HepG2 (cell line): ENCODE results near the gene TM6SF1. TPM values are rescaled to one million over a fixed set of nuclear protein-coding genes. Genes with fewer than 3 reads are reported as not detected.

ENCODE experiments used
- ATAC-seq: fragments of 200-7000 bp; cut with Tn5 transposase; 3 replicates; pipeline ENCODE4 v1.9.1; 2020; ENCODE audit warnings: mild to moderate bottlenecking, moderate library complexity
- BruUV-seq: library from RNA; stranded (reverse); fragments of 400-500 nt; replicated peaks from 2 replicates; lab custom pipeline; 2021; lab: Mats Ljungman, UMichigan
- CTCF ChIA-PET: fragments of 300-600 bp; formaldehyde crosslinking; extraction: SDS; loops from one replicate; lab custom pipeline; 2021; ENCODE audit warnings: low total read pairs, inconsistent platforms, low intra/inter-chr PET ratio; lab: Yijun Ruan, JAX
- POLR2A ChIA-PET: fragments of 350-600 bp; sonication (Branson Sonifier 250); formaldehyde crosslinking; loops from one replicate; lab custom pipeline; 2020; ENCODE audit warnings: antibody characterized with exemption, inconsistent platforms; lab: Yijun Ruan, JAX
- DNase-seq: peaks from one replicate; pipeline ENCODE4 v3.0.0-alpha.2; 2015; ENCODE audit warnings: low spot score
- FAIRE-seq: peaks from 3 replicates; lab custom pipeline; 2011; peaks lifted over from hg19 to GRCh38; lab: Jason Lieb, UNC
- H2AFZ ChIP-seq: one replicate; pipeline ENCODE4 v1.6.1; 2011; ENCODE audit warnings: low read length, inconsistent platforms
- H3K27ac ChIP-seq: fragments of 300-600 bp; 3 replicates; pipeline ENCODE4 v1.8.0; 2011; ENCODE audit warnings: mixed run types, mild to moderate bottlenecking, mixed read lengths, low read length, inconsistent platforms; ENCODE audit not compliant: insufficient read depth; ENCODE audit errors: extremely low read length
- H3K27me3 ChIP-seq, 2 experiments: fragments of 200-600 bp in 1 of 2; 2 replicates in 1 of 2; 3 replicates in 1 of 2; pipeline versions ENCODE4 v1.6.0 to v1.8.0; 2011; ENCODE audit warnings: low read length in 2 of 2, mild to moderate bottlenecking in 2 of 2, moderate library complexity in 2 of 2, inconsistent platforms in 1 of 2; ENCODE audit not compliant: insufficient read depth in 2 of 2, control insufficient read depth in 1 of 2
- H3K36me3 ChIP-seq, 2 experiments: fragments of 200-600 bp in 1 of 2; replicated peaks in 1 of 2; 2 replicates in 1 of 2; 3 replicates in 1 of 2; pipeline versions ENCODE4 v1.5.1 to v1.8.0; 2011; ENCODE audit warnings: low read length in 2 of 2, inconsistent platforms in 1 of 2; ENCODE audit not compliant: insufficient read depth in 2 of 2, control insufficient read depth in 1 of 2
- H3K4me1 ChIP-seq: 2 replicates; pipeline ENCODE4 v1.5.1; 2012; ENCODE audit warnings: low read length, inconsistent platforms; ENCODE audit not compliant: insufficient read depth
- H3K4me2 ChIP-seq: 2 replicates; pipeline ENCODE4 v1.6.0; 2011; ENCODE audit warnings: low read depth, low read length, inconsistent platforms
- H3K4me3 ChIP-seq, 3 experiments: fragments of 200-600 bp in 1 of 3; sonication (generic), shearing (Covaris generic) in 1 of 3; replicated peaks in 1 of 3; 2 replicates each; pipeline ENCODE4 v1.5.1; 2011 to 2016; ENCODE audit warnings: low read length in 3 of 3, inconsistent platforms in 2 of 3, low read depth in 2 of 3, mild to moderate bottlenecking in 2 of 3, control low read depth in 1 of 3, mixed read lengths in 1 of 3; ENCODE audit not compliant: insufficient read depth in 1 of 3
- H3K79me2 ChIP-seq: one replicate; pipeline ENCODE4 v1.6.1; 2011; ENCODE audit warnings: low read length, inconsistent platforms; ENCODE audit not compliant: insufficient read depth
- H3K9ac ChIP-seq: 2 replicates; pipeline ENCODE4 v1.6.0; 2011; ENCODE audit warnings: mild to moderate bottlenecking, low read depth, low read length, inconsistent platforms; ENCODE audit not compliant: insufficient read depth
- H3K9me3 ChIP-seq: 2 replicates; pipeline ENCODE4 v1.5.1; 2012; ENCODE audit warnings: mild to moderate bottlenecking, low read length
- H4K20me1 ChIP-seq: 2 replicates; pipeline ENCODE4 v1.6.0; 2011; ENCODE audit warnings: inconsistent platforms, mild to moderate bottlenecking, low read length, moderate library complexity; ENCODE audit not compliant: insufficient read depth
- AKAP8 ChIP-seq: sonication (generic); formaldehyde crosslinking; IDR thresholded peaks from 2 replicates; pipeline ENCODE4 v1.5.1; 2020; ENCODE audit warnings: mild to moderate bottlenecking, missing genetic modification reagents
- JUNB ChIP-seq: sonication (generic); formaldehyde crosslinking; IDR thresholded peaks from 2 replicates; pipeline ENCODE4 v1.8.0; 2022; ENCODE audit warnings: missing genetic modification reagents, mild to moderate bottlenecking, borderline replicate concordance
- SNAI1 ChIP-seq: sonication (generic); formaldehyde crosslinking; IDR thresholded peaks from 2 replicates; pipeline ENCODE4 v1.5.0; 2020; ENCODE audit warnings: mild to moderate bottlenecking, missing genetic modification reagents, borderline replicate concordance
- ZFY ChIP-seq: sonication (generic); formaldehyde crosslinking; IDR thresholded peaks from 2 replicates; pipeline ENCODE4 v1.4.0; 2020; ENCODE audit warnings: missing genetic modification reagents
- ZMYM2 ChIP-seq: sonication (generic); formaldehyde crosslinking; IDR thresholded peaks from 2 replicates; pipeline ENCODE4 v1.8.0; 2022; ENCODE audit warnings: mild to moderate bottlenecking, missing genetic modification reagents
- ZNF124 ChIP-seq: sonication (generic); formaldehyde crosslinking; IDR thresholded peaks from 2 replicates; pipeline ENCODE4 v1.4.0; 2020; ENCODE audit warnings: missing genetic modification reagents
- ZNF761 ChIP-seq: sonication (generic); formaldehyde crosslinking; conservative IDR thresholded peaks from 2 replicates; pipeline ENCODE4 v1.4.0; 2020; ENCODE audit warnings: mild to moderate bottlenecking, missing genetic modification reagents
- WGBS: methylation state at CpG from one replicate; pipeline ENCODE4 v1.1.6; 2017; ENCODE audit warnings: low lambda C conversion rate; 5-methylcytosine and 5-hydroxymethylcytosine counted together
- in situ Hi-C: cut with HindIII; loops from 2 replicates; pipeline ENCODE4 v1.10.0; 2017; ENCODE audit warnings: low pct_unique_long_range_greater_than_20kb; ENCODE audit not compliant: extremely low pct_ligation_motif_present
- intact Hi-C: fragments of 100-400 bp; cut with micrococcal nuclease; formaldehyde crosslinking; loops from one replicate; pipeline ENCODE4 v1.10.0; 2022; ENCODE audit not compliant: unreplicated experiment
- polyA plus RNA-seq, 8 experiments: library from polyadenylated mRNA; depleted of rRNA in 3 of 8; stranded (reverse) in 7 of 8; unstranded in 1 of 8; fragments of >200 nt; fragmentation: Illumina TruSeq in 4 of 8; extraction: Trizol in 4 of 8; gene quantifications; 2 replicates each; pipeline versions ENCODE4 v1.2.1 to v1.2.3, GENCODE V29; 2011 to 2016; ENCODE audit warnings: low read depth in 4 of 8, missing spikeins in 1 of 8, mixed read lengths in 1 of 8; ENCODE audit not compliant: insufficient read depth in 1 of 8
- total RNA-seq, 5 experiments: library from RNA; depleted of rRNA; stranded (reverse); fragments of >200 nt; fragmentation: Illumina TruSeq; extraction: Trizol; gene quantifications; 2 replicates each; pipeline ENCODE4 v1.2.3, GENCODE V29; 2016; ENCODE audit warnings: low read depth in 1 of 5
- TF ChIP-seq, protein P1 (sequence below), 2 experiments: sonication (generic) in 1 of 2; formaldehyde crosslinking in 1 of 2; IDR thresholded peaks; 2 replicates each; pipeline versions ENCODE4 v1.4.0 to v1.6.1; 2018 to 2020; ENCODE audit warnings: missing genetic modification reagents in 2 of 2, borderline replicate concordance in 1 of 2, low read depth in 1 of 2, mild to moderate bottlenecking in 1 of 2, missing biosample characterization in 1 of 2
- TF ChIP-seq, protein P2 (sequence below): IDR thresholded peaks from 2 replicates; pipeline ENCODE4 v1.6.1; 2016; ENCODE audit warnings: missing compliant biosample characterization, missing genetic modification reagents, borderline replicate concordance
- TF ChIP-seq, protein P3 (sequence below): sonication (generic); formaldehyde crosslinking; IDR thresholded peaks from 2 replicates; pipeline ENCODE4 v1.8.0; 2022; ENCODE audit warnings: missing genetic modification reagents, low read depth, mild to moderate bottlenecking, borderline replicate concordance
- TF ChIP-seq, protein P4 (sequence below): sonication (generic); formaldehyde crosslinking; conservative IDR thresholded peaks from 2 replicates; pipeline ENCODE4 v1.8.0; 2022; ENCODE audit warnings: missing genetic modification reagents
- TF ChIP-seq, protein P5 (sequence below): sonication (generic); formaldehyde crosslinking; conservative IDR thresholded peaks from 2 replicates; pipeline ENCODE4 v1.8.1; 2023; ENCODE audit warnings: missing genetic modification reagents
- TF ChIP-seq, protein P6 (sequence below): sonication (generic); formaldehyde crosslinking; IDR thresholded peaks from 2 replicates; pipeline ENCODE4 v1.8.1; 2023; ENCODE audit warnings: mild to moderate bottlenecking, inconsistent platforms, moderate library complexity, missing genetic modification reagents, borderline replicate concordance

Gene TM6SF1
- total and polyA plus RNA-seq, 2 of the 13 experiments (the other 11 are each of a cell fraction or from before 2014, with no cell fraction given): not detected

DNA sequence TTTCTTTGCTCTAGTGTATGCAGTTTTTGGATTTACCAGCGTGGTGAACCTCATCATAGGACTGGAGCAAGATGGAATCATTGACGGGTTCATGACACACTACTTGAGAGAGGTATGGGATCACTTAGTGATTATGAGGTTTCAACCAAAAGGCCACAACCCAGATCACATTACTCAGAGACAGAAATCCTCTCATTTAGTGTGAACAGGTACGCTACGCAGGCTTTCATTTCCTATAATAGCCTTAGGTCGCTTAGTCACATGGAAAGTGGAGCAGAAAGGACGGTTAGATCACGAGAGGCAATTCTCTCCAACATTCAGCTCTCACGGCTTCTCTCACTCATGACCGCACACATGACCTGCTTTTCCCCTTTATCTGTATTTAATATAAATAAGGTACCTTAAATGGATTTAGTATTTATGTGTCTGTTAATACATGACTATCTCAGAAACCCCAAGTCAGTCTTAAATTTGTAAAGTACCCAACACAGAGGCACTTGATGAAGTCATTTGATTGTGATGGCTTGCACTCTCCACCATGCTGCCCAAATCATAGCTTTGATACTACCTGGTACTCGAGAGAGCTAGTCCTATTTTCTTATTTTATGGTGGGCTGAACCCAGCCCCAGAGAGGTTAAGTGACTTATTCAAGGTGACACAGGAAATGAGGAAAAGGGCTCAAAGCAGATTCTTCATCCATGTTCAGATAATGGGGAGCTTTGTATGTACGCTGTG, 8.6 kb downstream of the TM6SF1 start (continued):
- TF ChIP-seq, protein P1, sequence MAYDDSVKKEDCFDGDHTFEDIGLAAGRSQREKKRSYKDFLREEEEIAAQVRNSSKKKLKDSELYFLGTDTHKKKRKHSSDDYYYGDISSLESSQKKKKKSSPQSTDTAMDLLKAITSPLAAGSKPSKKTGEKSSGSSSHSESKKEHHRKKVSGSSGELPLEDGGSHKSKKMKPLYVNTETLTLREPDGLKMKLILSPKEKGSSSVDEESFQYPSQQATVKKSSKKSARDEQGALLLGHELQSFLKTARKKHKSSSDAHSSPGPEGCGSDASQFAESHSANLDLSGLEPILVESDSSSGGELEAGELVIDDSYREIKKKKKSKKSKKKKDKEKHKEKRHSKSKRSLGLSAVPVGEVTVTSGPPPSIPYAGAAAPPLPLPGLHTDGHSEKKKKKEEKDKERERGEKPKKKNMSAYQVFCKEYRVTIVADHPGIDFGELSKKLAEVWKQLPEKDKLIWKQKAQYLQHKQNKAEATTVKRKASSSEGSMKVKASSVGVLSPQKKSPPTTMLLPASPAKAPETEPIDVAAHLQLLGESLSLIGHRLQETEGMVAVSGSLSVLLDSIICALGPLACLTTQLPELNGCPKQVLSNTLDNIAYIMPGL (CRISPR knock-in tag; IDR thresholded peaks at IDR 0.05; ENCODE audit: borderline replicate concordance in 1 of 2, low read depth in 1 of 2): no peak
- TF ChIP-seq, protein P2, sequence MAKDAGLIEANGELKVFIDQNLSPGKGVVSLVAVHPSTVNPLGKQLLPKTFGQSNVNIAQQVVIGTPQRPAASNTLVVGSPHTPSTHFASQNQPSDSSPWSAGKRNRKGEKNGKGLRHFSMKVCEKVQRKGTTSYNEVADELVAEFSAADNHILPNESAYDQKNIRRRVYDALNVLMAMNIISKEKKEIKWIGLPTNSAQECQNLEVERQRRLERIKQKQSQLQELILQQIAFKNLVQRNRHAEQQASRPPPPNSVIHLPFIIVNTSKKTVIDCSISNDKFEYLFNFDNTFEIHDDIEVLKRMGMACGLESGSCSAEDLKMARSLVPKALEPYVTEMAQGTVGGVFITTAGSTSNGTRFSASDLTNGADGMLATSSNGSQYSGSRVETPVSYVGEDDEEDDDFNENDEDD (CRISPR knock-in tag): no peak
- no peak for TF ChIP-seq ZNF761 (CRISPR knock-in tag)
- TF ChIP-seq AKAP8 (CRISPR knock-in tag): no peak
- TF ChIP-seq ZFY: no peak
- TF ChIP-seq ZMYM2 (CRISPR knock-in tag): no peak

DNA sequence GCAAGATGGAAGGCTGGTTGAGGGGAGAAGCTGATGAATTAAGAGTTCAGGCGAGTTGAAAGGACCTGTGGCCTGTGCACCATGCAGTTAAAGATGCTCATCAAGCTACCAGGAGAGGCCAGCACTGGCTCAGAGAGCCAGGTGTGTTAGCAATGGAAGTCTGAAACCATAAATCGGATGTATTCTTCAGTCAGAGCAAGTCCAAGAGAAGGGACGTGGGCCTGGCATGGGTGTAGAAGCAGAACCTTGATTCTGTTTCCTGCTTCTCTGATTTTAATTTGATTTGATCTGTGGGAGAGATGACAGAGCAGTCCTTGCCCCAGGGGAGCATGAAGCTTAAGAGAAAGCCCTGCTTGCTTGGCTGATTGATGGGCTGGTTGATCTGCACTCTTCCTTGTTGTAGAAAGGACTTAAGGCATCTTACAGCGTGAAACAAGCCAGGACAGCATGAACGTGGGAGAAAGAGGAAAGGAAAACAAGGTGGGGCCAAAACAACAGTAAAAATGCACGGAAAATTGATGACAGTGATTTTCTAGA, 10.9 kb downstream of the TM6SF1 start:
- Histone ChIP-seq H3K9me3 (no peaks in the 10 kb centered on the region), H3K4me2 (no peak overlapping the region), H3K4me3 (no peak overlapping the region), H3K27ac (no peak overlapping the region), H3K4me1 (no peaks in the 10 kb centered on the region), H3K27me3 (peaks cover 2 to 44% of the 10 kb centered on the region in 2 experiments; a peak in 3 of 5 replicates), H2AFZ (no peak overlapping the region), H3K79me2 (no peaks in the 10 kb centered on the region), H3K9ac (no peak overlapping the region), H4K20me1 (no peaks in the 10 kb centered on the region), H3K36me3 (no peaks in the 10 kb centered on the region)
- in situ Hi-C loops (no loop called here), intact Hi-C loops (no loop called here)
- POLR2A ChIA-PET: no interaction called here
- WGBS: 1% methylated on average over 6 of the region's 6 CpGs
- FAIRE-seq (no peak), ATAC-seq (no peak; the same call in 2 of the 3 replicates), DNase-seq (no peak)
- CTCF ChIA-PET: no interaction called here
- no TSS peak for BruUV-seq
- TF ChIP-seq SNAI1 (CRISPR knock-in tag) (no peak), JUNB (no peak), ZNF124 (CRISPR knock-in tag) (no peak)
- TF ChIP-seq, protein P3, sequence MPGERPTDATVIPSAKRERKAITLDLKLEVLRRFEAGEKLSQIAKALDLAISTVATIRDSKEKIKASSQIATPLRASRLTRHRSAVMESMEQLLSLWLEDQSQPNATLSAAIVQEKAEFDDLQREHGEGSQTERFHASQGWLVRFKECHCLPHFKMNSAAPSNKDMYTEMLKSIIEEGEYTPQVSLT (CRISPR knock-in tag): no peak
- TF ChIP-seq, protein P4, sequence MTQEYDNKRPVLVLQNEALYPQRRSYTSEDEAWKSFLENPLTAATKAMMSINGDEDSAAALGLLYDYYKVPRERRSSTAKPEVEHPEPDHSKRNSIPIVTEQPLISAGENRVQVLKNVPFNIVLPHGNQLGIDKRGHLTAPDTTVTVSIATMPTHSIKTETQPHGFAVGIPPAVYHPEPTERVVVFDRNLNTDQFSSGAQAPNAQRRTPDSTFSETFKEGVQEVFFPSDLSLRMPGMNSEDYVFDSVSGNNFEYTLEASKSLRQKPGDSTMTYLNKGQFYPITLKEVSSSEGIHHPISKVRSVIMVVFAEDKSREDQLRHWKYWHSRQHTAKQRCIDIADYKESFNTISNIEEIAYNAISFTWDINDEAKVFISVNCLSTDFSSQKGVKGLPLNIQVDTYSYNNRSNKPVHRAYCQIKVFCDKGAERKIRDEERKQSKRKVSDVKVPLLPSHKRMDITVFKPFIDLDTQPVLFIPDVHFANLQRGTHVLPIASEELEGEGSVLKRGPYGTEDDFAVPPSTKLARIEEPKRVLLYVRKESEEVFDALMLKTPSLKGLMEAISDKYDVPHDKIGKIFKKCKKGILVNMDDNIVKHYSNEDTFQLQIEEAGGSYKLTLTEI (CRISPR knock-in tag): no peak
- TF ChIP-seq, protein P5, sequence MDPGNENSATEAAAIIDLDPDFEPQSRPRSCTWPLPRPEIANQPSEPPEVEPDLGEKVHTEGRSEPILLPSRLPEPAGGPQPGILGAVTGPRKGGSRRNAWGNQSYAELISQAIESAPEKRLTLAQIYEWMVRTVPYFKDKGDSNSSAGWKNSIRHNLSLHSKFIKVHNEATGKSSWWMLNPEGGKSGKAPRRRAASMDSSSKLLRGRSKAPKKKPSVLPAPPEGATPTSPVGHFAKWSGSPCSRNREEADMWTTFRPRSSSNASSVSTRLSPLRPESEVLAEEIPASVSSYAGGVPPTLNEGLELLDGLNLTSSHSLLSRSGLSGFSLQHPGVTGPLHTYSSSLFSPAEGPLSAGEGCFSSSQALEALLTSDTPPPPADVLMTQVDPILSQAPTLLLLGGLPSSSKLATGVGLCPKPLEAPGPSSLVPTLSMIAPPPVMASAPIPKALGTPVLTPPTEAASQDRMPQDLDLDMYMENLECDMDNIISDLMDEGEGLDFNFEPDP (CRISPR knock-in tag): no peak
- TF ChIP-seq, protein P6, sequence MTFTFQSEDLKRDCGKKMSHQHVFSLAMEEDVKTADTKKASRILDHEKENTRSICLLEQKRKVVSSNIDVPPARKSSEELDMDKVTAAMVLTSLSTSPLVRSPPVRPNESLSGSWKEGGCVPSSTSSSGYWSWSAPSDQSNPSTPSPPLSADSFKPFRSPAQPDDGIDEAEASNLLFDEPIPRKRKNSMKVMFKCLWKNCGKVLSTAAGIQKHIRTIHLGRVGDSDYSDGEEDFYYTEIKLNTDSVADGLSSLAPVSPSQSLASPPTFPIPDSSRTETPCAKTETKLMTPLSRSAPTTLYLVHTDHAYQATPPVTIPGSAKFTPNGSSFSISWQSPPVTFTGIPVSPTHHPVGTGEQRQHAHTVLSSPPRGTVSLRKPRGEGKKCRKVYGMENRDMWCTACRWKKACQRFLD: no peak
